ENCODE data around the gene NKAPL. TPM values are rescaled to one million over a fixed set of nuclear protein-coding genes. Genes with fewer than 3 reads are reported as not detected.
"Not testable (repeated sequence)": the region's sequence is repeated elsewhere in the genome, so short reads cannot be mapped to it uniquely, and the experiment has no call there.

Gene NKAPL
- polyA plus RNA-seq, 2 of the 4 experiments (the other 2 are of a cell fraction) = not detected

GRCh38 chr6:28303570-28303969 lies 44.5 kb downstream of the NKAPL start:
- ATAC-seq (no peak), FAIRE-seq (no peak), DNase-seq (ENCODE audit: low read depth in 1 of 2, low spot score in 1 of 2) (no peak)
- no peak overlapping the region for H3K4me3 ChIP-seq
- ChIA-PET POLR2A (no interaction called here), CTCF (no interaction called here)
- TF ChIP-seq NFE2L2 (conservative IDR thresholded peaks at IDR 0.05; ENCODE audit: low read length) (no peak), CEBPB (IDR thresholded peaks at IDR 0.05) (no peak), ATOH8 (CRISPR knock-in tag; IDR thresholded peaks at IDR 0.05; ENCODE audit: low read depth) (no peak), CBX8 (IDR thresholded peaks at IDR 0.05) (no peak), PHF8 (IDR thresholded peaks at IDR 0.05; ENCODE audit: borderline replicate concordance, low read depth) (no peak), HDAC2 (IDR thresholded peaks at IDR 0.05) (no peak), KDM5A (IDR thresholded peaks at IDR 0.05) (no peak), HES2 (IDR thresholded peaks at IDR 0.05) (no peak), CHD2 (IDR thresholded peaks at IDR 0.05; ENCODE audit: low read length, partially characterized antibody) (no peak), BCL3 (IDR thresholded peaks at IDR 0.05) (no peak), JUNB (IDR thresholded peaks at IDR 0.05) (no peak), TFCP2L1 (CRISPR knock-in tag; IDR thresholded peaks at IDR 0.05) (no peak), MYC (IDR thresholded peaks at IDR 0.05; ENCODE audit: borderline replicate concordance, low read length) (no peak), TP53 (CRISPR knock-in tag; IDR thresholded peaks at IDR 0.05) (no peak), NPAS2 (CRISPR knock-in tag; IDR thresholded peaks at IDR 0.05; ENCODE audit: borderline replicate concordance) (no peak), KDM1A (IDR thresholded peaks at IDR 0.05; ENCODE audit: low read depth) (no peak), HOXA7 (CRISPR knock-in tag; IDR thresholded peaks at IDR 0.05) (no peak), SMC3 (IDR thresholded peaks at IDR 0.05) (no peak), FOSB (CRISPR knock-in tag; IDR thresholded peaks at IDR 0.05) (no peak)
- 89% methylated on average over 3 of the region's 3 CpGs for WGBS (ENCODE audit: missing lambda C conversion rate)
- no peaks in the 10 kb centered on the region for H3K9me3 ChIP-seq
- H3K27ac ChIP-seq = no peak overlapping the region
- no peaks in the 10 kb centered on the region for H3K4me1 ChIP-seq
- no peak overlapping the region for H3K4me2 ChIP-seq

- H3K4me2 ChIP-seq; H3K9me3 ChIP-seq; POLR2A ChIA-PET; H3K4me1 ChIP-seq; ATAC-seq; H3K27ac ChIP-seq; H3K4me3 ChIP-seq; CTCF ChIA-PET; FAIRE-seq; DNase-seq (ENCODE audit: low read depth in 1 of 2, low spot score in 1 of 2): not testable (repeated sequence)
These were observed 47.3 kb downstream of the NKAPL start for GRCh38 chr6:28306363-28306762.

Other genes with a start within 250 kb of the NKAPL start
- gene ZNF165, start 178.7 kb upstream of the NKAPL start, polyA plus RNA-seq (2011; rRNA removed) = 0.71 and 0.72 TPM in 2 replicates
- 0.62 to 0.76 TPM (median 0.63 TPM) in 3 replicates for gene ZNF165, start 178.7 kb upstream of the NKAPL start, polyA plus RNA-seq (2017; fragmentation: RNase III; extraction: RNeasy Plus Mini Kit Qiagen cat#74134 plus additional on column Dnase treatment)
- gene ZSCAN16, start 134.7 kb upstream of the NKAPL start, polyA plus RNA-seq (2011; rRNA removed) = 5.5 and 6.0 TPM in 2 replicates
- gene ZSCAN16, start 134.7 kb upstream of the NKAPL start, polyA plus RNA-seq (2017; fragmentation: RNase III; extraction: RNeasy Plus Mini Kit Qiagen cat#74134 plus additional on column Dnase treatment) = 5.7 to 6.1 TPM (median 5.8 TPM) in 3 replicates
- gene ZKSCAN8, start 117.4 kb upstream of the NKAPL start, polyA plus RNA-seq (2011; rRNA removed) = 8.9 and 16.2 TPM in 2 replicates
- gene ZKSCAN8, start 117.4 kb upstream of the NKAPL start, polyA plus RNA-seq (2017; fragmentation: RNase III; extraction: RNeasy Plus Mini Kit Qiagen cat#74134 plus additional on column Dnase treatment) = 6.9 to 8.5 TPM (median 8.4 TPM) in 3 replicates
- 16.2 and 18.4 TPM in 2 replicates for gene ZSCAN9, start 34.0 kb upstream of the NKAPL start, polyA plus RNA-seq (2011; rRNA removed)
- gene ZSCAN9, start 34.0 kb upstream of the NKAPL start, polyA plus RNA-seq (2017; fragmentation: RNase III; extraction: RNeasy Plus Mini Kit Qiagen cat#74134 plus additional on column Dnase treatment) = 7.2 to 8.1 TPM (median 7.7 TPM) in 3 replicates
- gene ZKSCAN4, start 7.0 kb upstream of the NKAPL start, polyA plus RNA-seq (2011; rRNA removed) = 2.3 TPM in 2 replicates
- gene ZKSCAN4, start 7.0 kb upstream of the NKAPL start, polyA plus RNA-seq (2017; fragmentation: RNase III; extraction: RNeasy Plus Mini Kit Qiagen cat#74134 plus additional on column Dnase treatment) = 1.7 to 2.1 TPM (median 1.8 TPM) in 3 replicates
- 10.1 and 11.2 TPM in 2 replicates for gene ZSCAN26, start 7.8 kb downstream of the NKAPL start, polyA plus RNA-seq (2011; rRNA removed)
- gene ZSCAN26, start 7.8 kb downstream of the NKAPL start, polyA plus RNA-seq (2017; fragmentation: RNase III; extraction: RNeasy Plus Mini Kit Qiagen cat#74134 plus additional on column Dnase treatment) = 5.0 to 6.2 TPM (median 5.9 TPM) in 3 replicates
- 5.2 and 7.0 TPM in 2 replicates for gene PGBD1, start 22.3 kb downstream of the NKAPL start, polyA plus RNA-seq (2011; rRNA removed)
- gene PGBD1, start 22.3 kb downstream of the NKAPL start, polyA plus RNA-seq (2017; fragmentation: RNase III; extraction: RNeasy Plus Mini Kit Qiagen cat#74134 plus additional on column Dnase treatment) = 3.7 to 4.1 TPM (median 3.7 TPM) in 3 replicates
- gene ZSCAN31, start 76.9 kb downstream of the NKAPL start, polyA plus RNA-seq (2011; rRNA removed) = 4.0 and 4.8 TPM in 2 replicates
- gene ZSCAN31, start 76.9 kb downstream of the NKAPL start, polyA plus RNA-seq (2017; fragmentation: RNase III; extraction: RNeasy Plus Mini Kit Qiagen cat#74134 plus additional on column Dnase treatment) = 3.0 to 3.6 TPM (median 3.1 TPM) in 3 replicates
- 2.7 and 3.5 TPM in 2 replicates for gene ZKSCAN3, start 90.7 kb downstream of the NKAPL start, polyA plus RNA-seq (2011; rRNA removed)
- 1.5 to 1.6 TPM (median 1.6 TPM) in 3 replicates for gene ZKSCAN3, start 90.7 kb downstream of the NKAPL start, polyA plus RNA-seq (2017; fragmentation: RNase III; extraction: RNeasy Plus Mini Kit Qiagen cat#74134 plus additional on column Dnase treatment)
- gene ZSCAN12, start 140.4 kb downstream of the NKAPL start, polyA plus RNA-seq (2011; rRNA removed) = 2.9 and 3.3 TPM in 2 replicates
- 1.8 to 1.9 TPM (median 1.9 TPM) in 3 replicates for gene ZSCAN12, start 140.4 kb downstream of the NKAPL start, polyA plus RNA-seq (2017; fragmentation: RNase III; extraction: RNeasy Plus Mini Kit Qiagen cat#74134 plus additional on column Dnase treatment)
- not detected in 2 replicates for gene ZSCAN23, start 184.2 kb downstream of the NKAPL start, polyA plus RNA-seq (2011; rRNA removed)
- gene ZSCAN23, start 184.2 kb downstream of the NKAPL start, polyA plus RNA-seq (2017; fragmentation: RNase III; extraction: RNeasy Plus Mini Kit Qiagen cat#74134 plus additional on column Dnase treatment) = not detected in 3 replicates

Data from A549 (cell line).